Measurements from ENCODE around the gene DAB1.

DAB1 gene

DNA sequence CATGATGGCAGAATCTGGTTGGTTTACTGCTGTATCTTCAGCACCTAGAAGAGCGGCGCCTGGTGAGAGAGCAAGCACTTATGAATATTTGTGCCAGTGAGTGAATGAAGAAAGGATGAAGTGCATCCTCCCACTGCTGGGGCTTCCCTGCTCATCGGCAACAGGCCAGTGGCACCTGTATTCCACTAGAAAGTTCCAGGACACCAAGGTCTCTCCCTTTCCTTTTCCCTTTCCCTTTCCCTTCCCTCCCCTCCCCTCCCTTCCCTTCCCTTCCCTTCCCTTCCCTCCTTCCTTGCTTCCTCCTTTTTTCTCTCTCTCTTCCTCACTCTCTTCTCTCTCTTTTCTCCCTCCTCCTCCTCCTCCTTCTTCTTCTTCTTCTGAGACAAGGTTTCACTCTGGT lies 86.2 kb downstream of the DAB1 start:
- no peak for DNase-seq
- no peak for ATAC-seq (replicated peaks)
- Mint-ChIP-seq H3K4me1 (ENCODE audit: low read depth in 2 of 2) (no peaks in the 10 kb centered on the region), H3K27me3 (peaks cover 0 to 13% of the 10 kb centered on the region in 2 donors), H3K36me3 (ENCODE audit: insufficient read depth) (no peaks in the 10 kb centered on the region), H3K4me3 (no peak overlapping the region), H3K9me3 (no peaks in the 10 kb centered on the region), H3K27ac (no peak overlapping the region)

DNA sequence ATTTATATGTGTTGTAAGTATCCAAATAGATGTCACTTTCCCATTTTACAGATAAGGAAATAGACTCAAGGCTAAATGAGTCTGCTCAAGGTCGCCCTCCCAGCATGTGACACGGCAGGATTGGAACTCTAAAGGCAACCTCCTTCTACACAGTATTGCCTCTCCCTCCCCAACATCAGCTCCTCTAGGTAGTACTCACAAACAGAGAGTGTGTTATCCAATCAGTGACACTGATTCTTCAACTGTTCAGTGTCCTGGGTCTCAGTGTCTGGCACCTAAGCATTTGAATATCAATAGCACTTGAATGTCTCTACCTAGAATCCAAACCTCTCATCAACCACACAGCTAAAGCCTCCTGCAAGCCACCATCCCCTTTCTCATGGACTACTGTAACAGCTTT lies 87.1 kb downstream of the DAB1 start:
- no peaks in the 10 kb centered on the region for H3K36me3 Mint-ChIP-seq (ENCODE audit: insufficient read depth)
- H3K4me1 Mint-ChIP-seq (ENCODE audit: low read depth in 2 of 2), result no peaks in the 10 kb centered on the region
- H3K27ac Mint-ChIP-seq, result no peak overlapping the region
- no peak for DNase-seq
- H3K27me3 Mint-ChIP-seq, result peaks cover 0 to 6% of the 10 kb centered on the region in 2 donors
- no peak for ATAC-seq (replicated peaks)
- no peak overlapping the region for H3K4me3 Mint-ChIP-seq
- no peaks in the 10 kb centered on the region for H3K9me3 Mint-ChIP-seq

DNA sequence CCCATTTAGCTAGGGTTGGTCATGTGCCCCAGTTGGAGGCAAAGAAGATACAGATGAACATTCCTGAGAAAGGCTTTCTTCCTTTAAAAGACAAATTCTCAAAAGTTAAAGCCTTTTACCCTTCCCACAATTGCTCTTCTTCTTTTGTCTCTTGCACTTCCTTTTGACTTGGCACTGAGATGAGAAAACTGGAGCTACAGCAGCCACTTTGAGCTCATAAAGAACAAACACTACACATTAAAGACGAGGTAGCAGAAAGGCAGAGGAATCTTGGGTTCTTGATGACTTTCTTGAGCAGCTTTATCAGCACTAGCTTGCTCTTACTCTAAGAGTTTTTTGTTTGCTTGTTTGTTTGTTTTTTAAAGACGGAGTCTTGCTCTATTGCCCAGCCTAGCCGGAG lies 92.2 kb downstream of the DAB1 start:
- Mint-ChIP-seq H3K36me3 (ENCODE audit: insufficient read depth) (no peaks in the 10 kb centered on the region), H3K4me1 (ENCODE audit: low read depth in 2 of 2) (no peaks in the 10 kb centered on the region), H3K27ac (no peak overlapping the region), H3K27me3 (peaks cover 5 to 7% of the 10 kb centered on the region in 2 donors), H3K4me3 (no peak overlapping the region), H3K9me3 (no peaks in the 10 kb centered on the region)
- ATAC-seq (replicated peaks) (no peak), DNase-seq (no peak)

GRCh38 chr1:57329937-57330336 lies 93.9 kb downstream of the DAB1 start:
- Mint-ChIP-seq H3K27ac (no peak overlapping the region), H3K27me3 (peaks cover 7 to 15% of the 10 kb centered on the region in 2 donors), H3K36me3 (ENCODE audit: insufficient read depth) (no peaks in the 10 kb centered on the region), H3K4me1 (ENCODE audit: low read depth in 2 of 2) (no peaks in the 10 kb centered on the region), H3K9me3 (no peaks in the 10 kb centered on the region), H3K4me3 (no peak overlapping the region)
- ATAC-seq (replicated peaks) (no peak), DNase-seq (no peak)

DNA sequence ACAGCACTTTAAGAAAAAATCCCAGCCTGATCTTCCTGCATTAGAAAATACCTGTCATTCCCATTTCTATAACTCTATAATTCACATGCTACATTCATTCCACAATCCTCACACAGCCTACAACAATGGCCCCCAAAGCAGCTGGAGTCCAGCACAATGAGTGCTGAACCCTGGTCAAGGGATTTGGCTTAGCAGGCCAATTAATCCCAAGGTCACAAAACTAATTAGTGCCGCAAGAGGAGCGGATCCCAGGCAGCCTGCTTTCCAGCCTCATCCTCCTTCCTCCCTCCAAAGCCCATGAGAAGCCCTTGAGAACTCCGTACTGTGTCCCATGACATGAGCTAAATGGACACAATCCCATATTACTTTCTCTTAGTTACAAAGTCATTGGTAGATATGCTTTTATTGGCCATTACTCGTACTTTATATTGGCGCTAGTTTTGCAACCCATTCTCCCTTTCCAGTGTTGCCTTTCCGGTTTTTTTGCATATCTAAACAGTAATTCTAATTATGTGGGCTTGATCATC lies 94.8 kb downstream of the DAB1 start:
- H3K36me3 Mint-ChIP-seq (ENCODE audit: insufficient read depth), result no peaks in the 10 kb centered on the region
- DNase-seq, result no peak
- peaks cover 7 to 18% of the 10 kb centered on the region in 2 donors for H3K27me3 Mint-ChIP-seq
- H3K9me3 Mint-ChIP-seq, result no peaks in the 10 kb centered on the region
- no peaks in the 10 kb centered on the region for H3K4me1 Mint-ChIP-seq (ENCODE audit: low read depth in 2 of 2)
- H3K4me3 Mint-ChIP-seq, result no peak overlapping the region
- no peak for ATAC-seq (replicated peaks)
- no peak overlapping the region for H3K27ac Mint-ChIP-seq

GRCh38 chr1:57327946-57328345 lies 95.9 kb downstream of the DAB1 start:
- ATAC-seq (replicated peaks) (no peak), DNase-seq (no peak)
- no peak overlapping the region for H3K4me3 Mint-ChIP-seq
- H3K9me3 Mint-ChIP-seq, result no peaks in the 10 kb centered on the region
- no peaks in the 10 kb centered on the region for H3K4me1 Mint-ChIP-seq (ENCODE audit: low read depth in 2 of 2)
- H3K27me3 Mint-ChIP-seq, result peaks cover 7 to 18% of the 10 kb centered on the region in 2 donors
- H3K27ac Mint-ChIP-seq, result no peak overlapping the region
- no peaks in the 10 kb centered on the region for H3K36me3 Mint-ChIP-seq (ENCODE audit: insufficient read depth)

DNA sequence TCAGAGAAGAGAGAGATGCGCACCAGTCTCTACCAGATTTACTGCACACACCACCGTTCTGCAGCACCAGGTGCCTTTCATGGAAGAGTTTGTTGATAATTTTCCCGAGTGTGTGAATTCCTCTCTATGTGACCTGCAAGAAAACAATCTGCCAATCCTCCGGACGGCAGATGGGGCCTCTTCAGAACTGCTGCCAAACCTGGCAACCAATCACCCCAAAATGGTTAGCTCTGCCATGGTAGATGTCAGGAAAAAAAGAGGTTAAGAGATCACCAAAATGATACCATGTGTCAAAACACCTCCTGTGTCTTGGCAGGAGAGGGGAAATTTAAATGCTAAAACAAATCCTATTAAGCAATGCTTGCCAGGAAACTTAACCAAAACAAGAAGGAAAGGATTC lies 96.5 kb downstream of the DAB1 start:
- Mint-ChIP-seq H3K4me3 (no peak overlapping the region), H3K4me1 (ENCODE audit: low read depth in 2 of 2) (no peaks in the 10 kb centered on the region), H3K36me3 (ENCODE audit: insufficient read depth) (no peaks in the 10 kb centered on the region), H3K27me3 (peaks cover 7 to 18% of the 10 kb centered on the region in 2 donors), H3K9me3 (no peaks in the 10 kb centered on the region), H3K27ac (no peak overlapping the region)
- DNase-seq (no peak), ATAC-seq (replicated peaks) (no peak)

DNA sequence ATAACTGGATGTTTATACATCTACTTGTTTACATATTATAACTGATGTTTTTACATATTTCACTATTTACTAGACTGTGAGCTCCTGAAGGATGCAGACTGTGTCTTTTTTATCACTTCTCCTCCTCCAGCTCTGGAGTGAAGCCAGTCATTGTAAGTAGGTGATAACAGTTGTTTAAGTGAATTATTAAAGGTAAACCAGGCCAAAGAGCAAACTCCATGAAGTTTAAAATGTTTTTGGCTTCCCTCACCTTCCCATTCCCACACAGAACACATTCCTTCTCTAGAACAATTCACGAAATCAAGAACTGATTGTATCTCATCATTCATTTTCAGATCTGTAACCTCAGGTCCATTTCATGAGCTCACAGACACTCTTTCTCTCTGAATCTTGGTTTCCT lies 98.3 kb downstream of the DAB1 start:
- Mint-ChIP-seq H3K27me3 (peaks cover 7 to 18% of the 10 kb centered on the region in 2 donors), H3K36me3 (ENCODE audit: insufficient read depth) (no peaks in the 10 kb centered on the region), H3K9me3 (no peaks in the 10 kb centered on the region), H3K4me1 (ENCODE audit: low read depth in 2 of 2) (no peaks in the 10 kb centered on the region), H3K4me3 (no peak overlapping the region), H3K27ac (no peak overlapping the region)
- DNase-seq, result no peak
- no peak for ATAC-seq (replicated peaks)

DNA sequence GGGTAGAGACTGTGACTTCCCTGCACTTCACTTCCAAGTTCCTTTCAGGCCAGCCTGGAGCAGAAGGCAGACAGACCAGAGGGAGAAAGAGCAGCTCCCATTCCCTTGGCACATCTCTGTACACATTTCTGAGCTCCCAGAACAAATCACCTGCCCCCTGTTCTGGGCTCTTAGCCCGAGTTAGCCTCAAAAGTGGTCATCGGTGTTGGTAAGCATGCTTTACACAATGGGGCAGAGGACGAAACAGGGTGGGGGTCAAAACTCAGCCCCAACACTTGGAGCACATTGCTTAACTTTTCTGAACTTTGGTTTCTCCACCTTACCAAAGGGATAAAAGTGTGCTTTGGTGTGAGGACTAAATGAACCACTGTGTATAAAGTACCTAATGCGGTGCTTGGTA lies 98.7 kb downstream of the DAB1 start:
- ATAC-seq (replicated peaks) (no peak), DNase-seq (no peak)
- H3K36me3 Mint-ChIP-seq (ENCODE audit: insufficient read depth), result no peaks in the 10 kb centered on the region
- H3K4me3 Mint-ChIP-seq, result no peak overlapping the region
- H3K9me3 Mint-ChIP-seq, result no peaks in the 10 kb centered on the region
- no peaks in the 10 kb centered on the region for H3K4me1 Mint-ChIP-seq (ENCODE audit: low read depth in 2 of 2)
- no peak overlapping the region for H3K27ac Mint-ChIP-seq
- peaks cover 7 to 18% of the 10 kb centered on the region in 2 donors for H3K27me3 Mint-ChIP-seq

DNA sequence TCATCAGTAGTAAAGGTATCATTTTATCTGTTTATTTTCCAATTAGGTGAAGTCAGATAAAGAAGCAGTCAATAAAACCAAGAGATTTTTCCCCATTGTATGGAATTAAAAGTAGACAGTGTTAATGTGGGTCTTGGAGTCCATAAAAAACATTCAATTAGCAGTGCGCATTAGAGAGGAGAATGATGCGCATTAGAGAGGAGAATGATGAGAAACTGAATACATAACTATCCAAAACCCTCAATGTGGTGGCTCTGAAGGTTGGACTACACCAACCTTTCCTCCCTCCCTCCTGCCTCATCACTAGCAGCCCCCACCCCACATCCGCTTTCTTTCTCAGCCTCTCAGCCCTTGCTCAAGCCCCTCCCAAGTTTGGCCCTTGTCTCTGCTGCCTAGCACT lies 99.5 kb downstream of the DAB1 start:
- no peaks in the 10 kb centered on the region for H3K9me3 Mint-ChIP-seq
- no peak for ATAC-seq (replicated peaks)
- H3K4me3 Mint-ChIP-seq, result no peak overlapping the region

GRCh38 chr1:57321776-57322175 lies 102.1 kb downstream of the DAB1 start:
- no peak for ATAC-seq (replicated peaks)
- Mint-ChIP-seq H3K4me3 (no peak overlapping the region), H3K9me3 (no peaks in the 10 kb centered on the region), H3K36me3 (ENCODE audit: insufficient read depth) (no peaks in the 10 kb centered on the region), H3K4me1 (ENCODE audit: low read depth in 2 of 2) (peaks cover 0 to 5% of the 10 kb centered on the region in 2 donors), H3K27ac (no peak overlapping the region), H3K27me3 (peaks cover 0 to 13% of the 10 kb centered on the region in 2 donors)
- DNase-seq, result no peak

More for the DNA sequence above, 99.5 kb downstream of the DAB1 start:
- Mint-ChIP-seq H3K4me1 (ENCODE audit: low read depth in 2 of 2) (peaks cover 0 to under 1% of the 10 kb centered on the region in 2 donors), H3K27ac (no peak overlapping the region), H3K36me3 (ENCODE audit: insufficient read depth) (no peaks in the 10 kb centered on the region), H3K27me3 (peaks cover 7 to 17% of the 10 kb centered on the region in 2 donors)
- no peak for DNase-seq

- peaks cover 0 to 1% of the 10 kb centered on the region in 2 donors for H3K27me3 Mint-ChIP-seq
Measured at GRCh38 chr1:57319791-57320190, 104.1 kb downstream of the DAB1 start.

GRCh38 chr1:57319165-57319564 lies 104.7 kb downstream of the DAB1 start:
- H3K27me3 Mint-ChIP-seq, result no peaks in the 10 kb centered on the region
- no peak overlapping the region for H3K27ac Mint-ChIP-seq
- no peak overlapping the region for H3K4me3 Mint-ChIP-seq
- H3K36me3 Mint-ChIP-seq (ENCODE audit: insufficient read depth), result no peaks in the 10 kb centered on the region
- ATAC-seq (replicated peaks) (no peak), DNase-seq (no peak)
- peaks cover 0 to 5% of the 10 kb centered on the region in 2 donors for H3K4me1 Mint-ChIP-seq (ENCODE audit: low read depth in 2 of 2)
- no peaks in the 10 kb centered on the region for H3K9me3 Mint-ChIP-seq

More at GRCh38 chr1:57319791-57320190, 104.1 kb downstream of the DAB1 start:
- DNase-seq (no peak), ATAC-seq (replicated peaks) (no peak)
- H3K4me3 Mint-ChIP-seq, result no peak overlapping the region
- H3K9me3 Mint-ChIP-seq, result no peaks in the 10 kb centered on the region
- peaks cover 0 to 5% of the 10 kb centered on the region in 2 donors for H3K4me1 Mint-ChIP-seq (ENCODE audit: low read depth in 2 of 2)
- no peaks in the 10 kb centered on the region for H3K36me3 Mint-ChIP-seq (ENCODE audit: insufficient read depth)
- H3K27ac Mint-ChIP-seq, result no peak overlapping the region

DNA sequence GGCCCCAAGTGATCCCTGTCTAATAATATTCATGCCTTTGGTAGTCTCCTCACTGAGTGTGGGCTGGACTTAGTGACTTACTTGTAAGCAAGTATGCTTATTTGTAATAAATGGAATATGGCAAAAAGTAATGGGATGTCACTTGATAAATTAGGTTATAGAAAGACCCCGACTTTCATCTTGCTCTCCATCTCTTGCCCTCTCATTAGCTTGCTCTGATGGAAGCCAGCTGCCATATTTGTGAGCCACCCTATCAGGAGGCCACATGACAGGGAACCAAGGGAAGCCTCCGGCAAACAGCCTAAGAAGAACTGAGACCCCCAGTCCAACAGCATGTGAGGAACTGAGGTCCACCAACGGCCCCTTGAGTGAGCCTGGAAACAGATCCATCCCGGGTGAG lies 107.0 kb downstream of the DAB1 start:
- Mint-ChIP-seq H3K4me1 (ENCODE audit: low read depth in 2 of 2) (peaks cover 0 to 5% of the 10 kb centered on the region in 2 donors), H3K9me3 (no peaks in the 10 kb centered on the region), H3K36me3 (ENCODE audit: insufficient read depth) (no peaks in the 10 kb centered on the region), H3K27ac (no peak overlapping the region), H3K27me3 (no peaks in the 10 kb centered on the region), H3K4me3 (no peak overlapping the region)
- DNase-seq (no peak), ATAC-seq (replicated peaks) (no peak)

- no peak for ATAC-seq (replicated peaks)
Measured at GRCh38 chr1:57316291-57316690, 107.6 kb downstream of the DAB1 start.

More at GRCh38 chr1:57316291-57316690, 107.6 kb downstream of the DAB1 start:
- H3K4me1 Mint-ChIP-seq (ENCODE audit: low read depth in 2 of 2), result peaks cover 0 to 5% of the 10 kb centered on the region in 2 donors
- H3K4me3 Mint-ChIP-seq, result no peak overlapping the region
- H3K9me3 Mint-ChIP-seq, result no peaks in the 10 kb centered on the region
- no peak overlapping the region for H3K27ac Mint-ChIP-seq
- no peak for DNase-seq
- H3K36me3 Mint-ChIP-seq (ENCODE audit: insufficient read depth), result no peaks in the 10 kb centered on the region
- no peaks in the 10 kb centered on the region for H3K27me3 Mint-ChIP-seq

All from effector memory CD8-positive, alpha-beta T cell (primary cell).